HG03066 (cell line): ENCODE data around the gene DYNC1H1.

ENCODE experiments used
- ATAC-seq: cut with Tn5 transposase; IDR thresholded peaks from one replicate; pipeline ENCODE4 v1.9.1; 2021; ENCODE audit warnings: low read depth; ENCODE audit not compliant: unreplicated experiment

Gene DYNC1H1

DNA sequence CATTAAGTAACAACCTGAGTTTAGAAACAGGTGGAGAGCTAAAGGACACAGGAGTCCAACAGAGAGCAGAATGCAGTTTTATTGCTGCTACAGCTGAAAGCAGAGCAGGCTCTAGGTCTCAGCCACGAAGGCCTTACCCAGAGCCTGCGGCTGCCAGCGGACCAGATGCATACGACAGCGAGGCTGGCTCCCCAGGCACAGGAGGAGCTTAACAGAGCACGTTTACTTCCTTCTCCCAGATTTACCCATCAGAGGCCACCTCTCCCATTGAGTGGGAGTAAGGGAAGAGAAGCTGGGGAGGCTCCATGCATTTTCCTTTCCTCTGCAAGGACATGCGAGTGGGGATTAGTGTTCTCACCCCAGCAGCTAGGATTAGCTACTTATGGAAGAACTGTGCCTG lies 22.6 kb downstream of the DYNC1H1 start:
- no peak for ATAC-seq

DNA sequence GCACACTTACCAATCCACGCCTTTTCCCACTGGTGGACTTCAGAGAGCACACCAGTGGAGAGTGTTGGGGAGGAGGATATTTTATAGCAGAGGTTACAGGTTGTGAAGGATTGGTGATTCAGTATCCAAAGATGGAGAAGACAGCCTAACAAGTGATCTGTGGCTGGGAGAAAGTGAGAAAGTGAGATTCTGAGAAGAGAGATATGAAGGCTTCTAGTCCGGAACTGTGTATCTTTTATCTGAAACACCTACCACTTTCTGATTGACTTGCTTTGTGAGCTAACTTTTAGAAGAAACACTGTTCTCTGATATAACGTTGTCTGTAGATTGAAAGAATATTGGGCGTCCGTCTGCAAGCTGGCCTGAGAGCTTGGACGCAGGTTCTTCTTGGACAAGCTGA lies 24.0 kb downstream of the DYNC1H1 start:
- ATAC-seq, result no peak

DNA sequence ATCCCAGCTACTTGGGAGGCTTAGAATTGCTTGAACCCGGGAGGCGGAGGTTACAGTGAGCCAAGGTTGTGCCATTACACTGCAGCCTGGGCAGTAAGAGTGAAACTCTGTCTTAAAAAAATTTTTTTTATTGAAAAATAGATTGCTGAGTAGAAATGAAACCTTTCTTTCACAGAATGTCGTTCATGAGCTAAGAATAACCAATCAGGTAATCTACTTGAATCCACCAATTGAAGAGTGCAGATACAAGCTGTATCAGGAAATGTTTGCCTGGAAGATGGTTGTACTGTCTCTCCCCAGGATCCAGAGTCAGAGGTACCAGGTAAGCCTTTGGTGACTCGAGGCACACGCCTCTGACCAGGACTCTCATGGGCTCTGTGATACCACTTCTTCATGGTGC lies 27.0 kb downstream of the DYNC1H1 start:
- ATAC-seq, result no peak

DNA sequence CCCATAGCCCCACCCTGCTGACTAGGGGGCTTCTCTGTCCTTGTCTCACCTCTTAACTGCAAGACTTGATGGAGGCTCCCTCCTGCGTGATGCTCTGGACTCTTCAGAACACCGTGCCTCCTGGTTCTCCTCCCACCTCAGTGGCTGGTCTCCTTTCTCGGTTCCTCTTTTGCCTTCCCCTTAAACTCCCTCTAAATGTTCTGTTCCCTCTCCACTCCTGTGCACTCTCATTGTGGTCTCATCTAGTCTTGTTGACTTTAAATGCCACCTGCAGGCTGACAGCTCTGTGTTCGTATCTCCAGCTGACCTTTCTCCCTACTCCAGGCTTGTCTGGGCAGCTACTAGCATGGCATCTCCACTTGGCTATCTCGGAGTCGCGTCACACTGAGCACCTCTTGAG lies 28.3 kb downstream of the DYNC1H1 start:
- peak; percentile 86 for ATAC-seq

DNA sequence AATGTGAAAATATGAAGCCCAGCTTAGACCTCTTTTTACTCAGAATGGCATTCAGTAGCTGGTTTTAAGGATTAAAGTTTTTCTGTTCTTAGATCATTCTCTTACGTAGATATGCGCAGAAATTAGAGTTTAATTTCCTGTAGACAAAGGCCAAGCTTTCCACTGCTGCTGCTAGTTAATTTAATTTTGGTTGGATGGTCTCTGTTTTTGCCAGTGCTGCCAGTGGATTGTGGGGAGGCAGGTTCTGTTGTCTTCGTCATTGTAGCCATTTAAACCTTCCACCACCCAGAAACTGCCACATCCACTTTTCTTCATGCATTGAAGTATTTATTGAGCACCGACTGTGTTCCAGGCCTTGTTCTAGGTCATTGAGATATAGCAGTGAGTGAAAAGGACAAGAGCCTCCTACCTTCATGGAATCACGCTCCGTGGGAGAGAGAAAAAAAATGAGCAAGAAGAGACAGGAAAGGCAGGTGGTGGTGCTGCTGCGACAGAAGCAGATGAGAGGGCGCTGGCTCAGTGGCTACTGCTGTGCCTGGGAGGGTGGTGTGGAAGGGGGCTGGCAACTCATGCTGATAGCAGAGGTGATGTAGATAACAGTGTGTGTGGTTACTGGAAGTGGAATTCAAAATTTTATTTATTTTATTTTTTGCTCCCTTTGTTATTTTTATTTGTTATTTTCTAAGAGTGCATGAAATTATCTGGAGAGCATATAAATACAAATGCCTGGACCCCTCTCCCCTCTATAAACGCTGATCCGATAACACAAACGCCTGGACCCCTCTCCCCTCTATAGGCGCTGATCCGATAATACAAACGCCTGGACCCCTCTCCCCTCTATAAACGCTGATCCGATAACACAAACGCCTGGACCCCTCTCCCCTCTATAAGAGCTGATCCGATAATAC lies 33.3 kb downstream of the DYNC1H1 start:
- no peak for ATAC-seq

DNA sequence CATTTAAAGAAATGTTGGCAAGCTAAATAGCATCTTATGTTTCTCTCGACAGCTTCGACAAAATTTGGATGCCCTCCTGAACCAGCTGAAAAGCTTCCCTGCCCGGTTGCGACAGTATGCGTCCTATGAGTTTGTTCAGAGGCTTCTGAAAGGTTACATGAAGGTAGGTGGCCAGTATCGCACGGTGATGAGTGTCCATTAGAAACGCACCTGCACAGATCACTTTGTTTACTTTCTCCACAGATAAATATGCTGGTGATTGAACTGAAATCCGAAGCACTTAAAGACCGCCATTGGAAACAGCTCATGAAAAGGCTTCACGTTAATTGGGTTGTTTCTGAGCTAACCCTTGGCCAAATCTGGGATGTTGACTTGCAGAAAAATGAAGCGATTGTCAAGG lies 36.5 kb downstream of the DYNC1H1 start:
- no peak for ATAC-seq

DNA sequence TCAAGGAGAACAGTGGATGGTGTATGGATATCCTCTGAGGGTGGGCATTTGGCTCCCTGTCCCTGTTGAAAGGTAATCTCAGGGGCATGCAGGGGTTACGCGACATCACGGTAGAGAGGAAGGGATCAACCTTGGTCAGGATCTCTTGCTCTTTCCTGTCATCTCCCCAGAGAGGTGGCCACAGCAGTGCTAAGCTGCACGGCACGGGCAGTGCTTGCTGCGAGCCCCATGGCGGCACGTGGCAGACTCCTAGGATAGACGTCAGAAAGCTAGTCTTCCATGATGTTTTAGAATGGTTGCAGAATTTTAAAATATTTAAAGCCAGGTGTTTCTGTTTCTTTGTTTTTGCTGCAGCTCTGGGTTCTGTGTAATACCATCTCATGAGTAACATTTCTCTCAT lies 41.0 kb downstream of the DYNC1H1 start:
- ATAC-seq, result no peak

DNA sequence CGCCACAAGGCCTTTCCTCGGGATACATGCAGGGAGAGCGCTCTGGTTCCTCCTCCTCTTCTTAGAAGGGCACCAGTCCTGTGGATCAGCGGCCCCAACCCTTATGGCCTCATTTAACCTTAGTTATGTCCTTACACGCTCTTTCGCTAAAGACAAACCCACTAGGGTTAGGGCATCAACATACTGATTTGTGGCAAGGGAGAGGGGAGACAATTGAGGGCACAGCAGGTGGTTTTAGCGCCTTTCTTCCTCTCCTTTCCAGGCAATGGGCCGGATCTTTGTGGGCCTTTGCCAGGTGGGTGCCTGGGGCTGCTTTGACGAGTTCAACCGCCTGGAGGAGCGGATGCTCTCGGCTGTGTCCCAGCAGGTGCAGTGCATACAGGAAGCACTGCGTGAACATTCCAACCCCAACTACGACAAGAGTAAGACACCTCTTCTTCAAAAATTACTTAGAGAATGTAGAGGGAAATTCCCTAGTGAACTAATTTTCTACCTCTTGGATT lies 43.6 kb downstream of the DYNC1H1 start:
- ATAC-seq, result no peak

DNA sequence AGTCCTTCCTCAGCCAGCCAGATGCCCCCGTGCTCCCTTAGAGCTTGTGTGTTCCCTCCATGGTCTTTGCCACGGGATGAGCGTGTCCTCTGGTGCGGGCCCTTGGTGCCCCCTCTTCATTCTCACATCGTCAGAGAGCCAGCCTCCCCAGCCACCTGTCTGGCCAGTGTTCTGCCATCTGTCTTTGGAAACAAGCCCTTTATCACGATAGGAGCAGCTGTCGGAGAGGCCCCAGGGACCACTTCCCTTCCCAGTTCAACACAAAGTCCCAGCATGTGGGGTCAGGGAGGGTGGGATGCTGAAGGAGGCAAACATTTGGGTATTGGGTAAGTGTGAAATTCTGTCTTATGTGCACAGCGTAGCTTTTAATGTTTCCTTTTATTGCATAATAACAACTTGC lies 44.5 kb downstream of the DYNC1H1 start:
- ATAC-seq, result no peak

DNA sequence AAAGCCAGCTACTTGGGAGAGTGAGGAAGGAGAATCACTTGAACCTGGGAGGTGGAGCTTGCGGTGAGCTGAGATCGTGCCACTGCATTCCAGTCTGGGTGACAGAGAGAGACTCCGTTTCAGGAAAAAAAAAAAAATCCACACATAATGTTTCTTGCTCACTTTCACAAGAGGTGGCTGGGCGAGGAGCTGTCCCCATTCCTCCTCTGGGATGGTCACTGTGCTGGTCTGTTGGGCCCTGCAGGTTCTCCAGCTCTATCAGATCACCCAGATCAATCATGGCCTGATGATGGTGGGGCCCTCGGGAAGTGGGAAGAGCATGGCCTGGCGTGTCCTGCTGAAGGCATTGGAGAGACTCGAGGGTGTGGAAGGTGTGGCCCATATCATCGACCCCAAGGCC lies 47.3 kb downstream of the DYNC1H1 start:
- ATAC-seq, result no peak

DNA sequence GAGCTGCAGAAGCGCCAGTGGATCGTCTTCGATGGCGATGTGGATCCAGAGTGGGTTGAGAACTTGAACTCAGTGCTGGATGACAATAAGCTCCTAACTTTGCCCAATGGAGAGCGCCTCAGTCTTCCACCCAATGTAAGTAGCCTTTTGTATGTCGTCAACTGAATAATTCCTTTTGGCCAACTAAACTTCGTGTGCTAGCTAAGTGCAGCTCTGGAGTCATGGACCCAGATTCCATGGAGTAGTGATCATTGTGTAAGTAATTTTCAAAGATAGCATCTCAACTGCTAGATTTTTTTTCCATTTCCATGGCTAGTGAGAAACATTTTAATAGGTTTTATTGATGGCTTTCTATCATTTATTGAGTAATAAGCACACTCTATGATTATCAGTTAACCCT lies 48.0 kb downstream of the DYNC1H1 start:
- no peak for ATAC-seq

DNA sequence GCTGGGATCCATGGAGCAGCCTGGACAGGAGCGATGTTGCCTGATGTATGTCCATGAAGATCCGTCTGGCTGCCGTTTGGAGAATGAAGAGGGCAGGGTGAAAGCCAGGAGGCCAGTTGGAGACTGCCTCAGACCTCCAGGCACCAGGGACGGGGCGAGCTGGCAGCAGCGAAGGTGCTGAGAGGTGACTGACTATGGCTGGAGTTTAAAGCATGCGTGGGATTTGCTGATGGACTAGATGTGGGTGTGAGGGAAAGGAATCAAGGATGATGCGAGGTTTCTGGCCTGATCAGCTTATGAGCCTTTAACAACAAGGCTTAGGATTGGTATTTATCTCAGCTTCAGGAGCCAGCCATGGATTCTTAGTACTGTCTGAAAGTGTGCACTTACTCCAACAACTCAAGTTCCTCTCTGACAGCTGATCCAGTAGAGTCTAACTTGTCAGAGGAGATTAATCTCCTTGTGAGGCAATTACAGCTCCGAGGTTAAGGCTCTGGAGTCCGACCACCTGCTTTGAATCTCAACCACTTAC lies 49.4 kb downstream of the DYNC1H1 start:
- no peak for ATAC-seq

DNA sequence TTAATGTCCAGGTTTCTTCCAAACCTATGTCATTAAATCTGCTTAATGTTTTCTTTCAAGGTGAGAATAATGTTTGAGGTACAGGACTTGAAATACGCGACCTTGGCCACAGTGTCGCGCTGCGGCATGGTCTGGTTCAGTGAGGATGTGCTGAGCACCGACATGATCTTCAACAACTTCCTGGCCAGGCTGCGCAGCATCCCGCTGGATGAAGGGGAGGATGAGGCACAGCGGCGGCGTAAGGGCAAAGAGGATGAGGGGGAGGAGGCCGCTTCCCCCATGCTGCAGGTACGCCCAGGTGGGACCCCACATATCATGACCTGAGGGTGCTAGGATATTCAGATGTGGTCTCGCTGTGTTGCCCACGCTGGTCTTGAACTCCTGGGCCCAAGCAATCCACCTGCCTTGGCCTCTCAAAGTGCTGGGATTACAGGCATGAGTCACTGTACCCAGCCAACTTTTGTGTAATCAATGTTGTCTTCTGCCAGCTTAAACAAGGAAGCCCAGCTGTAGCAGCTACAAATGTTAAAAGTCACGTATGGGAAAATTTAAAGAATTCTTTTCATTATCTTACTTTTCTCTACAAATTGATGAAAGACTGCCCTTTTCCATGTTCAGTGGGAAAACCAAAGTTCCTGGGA lies 50.8 kb downstream of the DYNC1H1 start:
- no peak for ATAC-seq

DNA sequence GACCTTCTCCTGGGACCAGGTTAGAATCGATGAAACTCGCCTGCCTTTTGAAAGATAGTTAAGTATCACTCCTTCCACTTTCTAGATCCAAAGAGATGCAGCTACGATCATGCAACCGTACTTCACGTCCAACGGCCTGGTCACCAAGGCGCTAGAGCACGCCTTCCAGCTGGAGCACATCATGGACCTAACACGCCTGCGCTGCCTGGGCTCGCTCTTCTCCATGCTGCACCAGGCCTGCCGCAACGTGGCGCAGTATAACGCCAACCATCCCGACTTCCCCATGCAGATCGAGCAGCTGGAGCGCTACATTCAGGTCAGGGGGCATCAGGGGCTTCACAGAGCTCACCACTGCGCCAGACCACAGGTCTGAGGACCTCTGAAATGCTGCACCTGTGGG lies 51.4 kb downstream of the DYNC1H1 start:
- ATAC-seq, result no peak

DNA sequence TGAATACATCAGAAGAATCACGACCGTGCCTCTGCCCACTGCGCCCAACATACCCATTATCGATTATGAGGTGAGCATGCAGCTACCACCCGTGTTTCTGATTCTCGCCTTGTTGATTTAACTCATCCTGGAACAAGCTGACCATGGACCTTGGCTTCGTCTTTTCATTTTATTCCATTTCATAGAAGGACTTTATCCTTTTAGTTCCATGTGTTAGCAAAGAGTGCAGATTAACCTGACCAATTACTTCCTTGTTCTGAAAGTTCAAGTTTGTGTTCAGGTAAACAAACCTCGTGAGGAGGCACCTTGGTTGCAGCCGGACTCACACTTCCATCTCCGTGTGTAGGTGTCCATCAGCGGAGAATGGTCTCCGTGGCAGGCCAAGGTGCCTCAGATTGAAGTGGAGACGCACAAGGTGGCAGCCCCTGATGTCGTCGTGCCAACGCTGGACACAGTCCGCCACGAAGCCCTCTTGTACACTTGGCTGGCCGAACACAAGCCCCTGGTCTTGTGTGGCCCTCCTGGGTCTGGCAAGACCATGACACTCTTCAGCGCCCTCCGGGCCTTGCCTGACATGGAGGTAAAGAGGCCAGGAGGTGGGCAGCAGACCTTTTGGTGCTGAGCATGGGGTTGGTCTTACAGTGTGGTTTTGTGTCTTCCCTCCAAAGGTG lies 52.2 kb downstream of the DYNC1H1 start:
- no peak for ATAC-seq

DNA sequence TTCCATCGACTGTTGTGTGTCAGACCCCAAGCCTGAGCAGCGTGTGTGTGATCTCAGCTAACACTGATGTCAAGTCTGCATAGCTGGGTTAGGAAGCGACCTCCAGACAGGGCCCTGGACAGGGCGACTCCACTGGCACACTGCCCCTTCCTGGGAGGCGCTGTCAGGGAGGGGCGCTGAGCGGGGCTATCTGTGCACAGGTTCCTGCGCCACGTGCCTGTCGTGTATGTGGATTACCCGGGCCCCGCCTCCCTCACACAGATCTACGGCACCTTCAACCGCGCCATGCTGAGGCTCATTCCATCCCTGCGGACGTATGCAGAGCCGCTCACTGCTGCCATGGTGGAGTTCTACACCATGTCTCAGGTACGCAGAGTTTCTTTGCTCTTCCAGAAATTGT lies 53.9 kb downstream of the DYNC1H1 start:
- no peak for ATAC-seq

DNA sequence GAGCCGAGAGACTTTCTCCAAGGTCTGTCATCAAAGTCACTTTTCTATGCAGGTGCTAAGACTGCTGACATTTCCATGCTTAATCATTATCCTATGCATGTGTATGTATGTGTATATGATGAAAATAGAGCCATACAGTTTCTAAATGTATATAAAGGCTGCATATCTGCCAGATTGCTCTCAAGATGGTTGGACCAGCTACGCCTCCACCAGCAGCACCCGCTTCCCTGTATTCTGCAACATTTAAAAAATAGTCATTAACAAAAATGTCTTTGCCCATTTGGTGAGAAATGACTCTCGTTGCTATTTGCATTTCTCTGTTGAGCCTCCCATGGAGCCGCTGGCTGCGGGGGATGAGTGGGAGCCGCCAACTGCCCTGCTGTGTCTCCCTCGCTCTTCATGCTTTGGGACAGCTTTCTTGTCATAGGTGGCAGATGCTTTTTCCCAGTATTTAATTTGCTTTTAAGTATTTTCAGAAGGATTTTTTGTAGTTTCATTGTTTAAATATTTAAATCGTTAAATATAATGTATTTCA lies 54.7 kb downstream of the DYNC1H1 start:
- ATAC-seq, result no peak

DNA sequence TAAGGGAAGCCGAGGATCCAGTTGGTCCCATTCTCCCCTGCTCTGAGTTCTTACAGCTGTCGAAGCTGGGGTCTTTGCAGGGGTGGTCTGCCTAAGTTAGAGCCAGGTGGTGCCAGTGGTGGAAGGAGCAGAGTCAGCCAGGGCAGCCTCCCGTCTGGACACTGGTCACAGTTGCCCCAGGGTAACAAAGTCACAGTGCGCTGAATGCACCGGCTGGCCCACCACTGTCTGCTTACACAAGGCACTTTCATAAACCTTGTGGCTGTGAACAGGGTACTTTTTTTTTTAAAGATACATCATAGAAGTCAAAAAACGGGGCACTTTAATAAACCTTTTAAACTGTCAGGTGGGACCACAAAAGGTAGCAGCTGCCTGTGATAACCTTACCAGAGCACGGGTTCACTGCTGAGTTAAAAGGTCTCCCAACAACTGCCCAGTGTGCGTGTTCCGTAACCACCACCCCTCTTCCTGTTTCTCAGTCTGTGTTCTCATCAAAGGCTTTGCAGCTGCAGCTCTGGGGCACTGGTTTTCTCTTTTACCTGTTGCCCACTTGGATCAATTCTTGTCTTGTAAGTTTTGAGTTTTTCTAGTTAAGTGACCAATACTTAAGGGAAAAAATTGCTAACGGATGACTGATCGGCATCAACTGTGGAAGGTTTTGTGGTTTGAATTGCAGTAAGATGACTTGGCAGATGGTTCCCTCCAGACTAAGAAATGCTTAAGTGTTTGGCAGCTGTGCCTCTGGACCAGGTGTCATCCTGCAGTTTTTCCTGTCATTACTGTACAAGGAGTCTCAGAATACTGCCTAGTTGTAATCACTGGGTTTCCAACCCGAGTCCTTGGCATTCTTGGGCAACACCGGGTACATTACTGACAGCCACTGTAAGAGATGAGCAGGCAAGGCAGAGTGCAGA lies 55.9 kb downstream of the DYNC1H1 start:
- no peak for ATAC-seq

DNA sequence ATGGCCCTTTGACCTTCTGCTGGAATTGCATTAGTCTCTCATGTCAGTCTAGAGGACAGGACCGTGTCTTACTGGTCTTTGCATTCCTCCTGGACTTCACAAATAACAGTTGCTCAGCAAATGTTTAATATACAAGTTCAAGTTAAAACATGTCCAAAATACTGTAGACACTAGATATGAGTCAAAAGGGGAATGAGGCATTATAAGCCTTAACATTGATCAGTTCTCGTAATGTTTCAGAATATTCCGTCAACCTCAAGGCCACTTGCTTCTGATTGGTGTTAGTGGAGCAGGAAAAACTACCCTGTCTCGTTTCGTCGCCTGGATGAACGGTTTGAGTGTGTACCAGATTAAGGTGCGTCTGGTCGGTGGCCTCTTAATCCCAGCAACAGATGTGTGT lies 62.6 kb downstream of the DYNC1H1 start:
- ATAC-seq, result no peak

DNA sequence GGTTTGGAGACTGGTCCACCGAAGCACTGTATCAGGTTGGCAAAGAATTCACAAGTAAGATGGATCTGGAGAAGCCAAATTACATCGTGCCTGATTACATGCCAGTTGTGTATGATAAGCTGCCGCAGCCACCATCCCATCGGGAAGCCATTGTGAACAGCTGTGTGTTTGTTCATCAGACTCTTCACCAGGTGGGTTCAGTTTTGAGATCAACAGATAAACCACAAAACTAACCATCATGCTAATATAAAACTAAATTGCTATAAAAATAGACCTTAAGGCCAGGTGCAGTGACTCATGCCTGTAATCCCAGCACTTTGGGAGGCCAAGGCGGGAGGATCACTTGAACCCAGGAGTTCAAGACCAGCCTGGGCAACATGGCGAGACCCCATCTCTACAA lies 63.6 kb downstream of the DYNC1H1 start:
- ATAC-seq, result no peak
